Skeletal muscle tissue (tissue), 4 donors: Measurements from ENCODE around the gene DIP2C. TPM values are rescaled to one million over a fixed set of nuclear protein-coding genes. Genes with fewer than 3 reads are reported as not detected.
A peak's percentile ranks its signal among the peaks of the same experiment; 100 is the strongest.

Experiments
- H3K27ac ChIP-seq: one replicate; pipeline ENCODE4 v1.7.0; 2013; ENCODE audit warnings: mild to moderate bottlenecking, low read depth, low read length, inconsistent platforms
- H3K27me3 ChIP-seq, 3 donors: one replicate each; pipeline ENCODE4 v1.7.0; 2013; ENCODE audit warnings: low read length in 3 of 3; ENCODE audit not compliant: control insufficient read depth in 3 of 3, insufficient read depth in 3 of 3
- H3K36me3 ChIP-seq, 3 donors: one replicate each; pipeline ENCODE4 v1.7.0; 2013; ENCODE audit warnings: low read length in 3 of 3; ENCODE audit not compliant: control insufficient read depth in 3 of 3, insufficient read depth in 3 of 3
- H3K4me1 ChIP-seq, 3 donors: one replicate each; pipeline ENCODE4 v1.7.0; 2013; ENCODE audit warnings: low read length in 3 of 3, mild to moderate bottlenecking in 3 of 3; ENCODE audit not compliant: control insufficient read depth in 3 of 3, insufficient read depth in 3 of 3
- H3K4me3 ChIP-seq, 3 donors: one replicate each; pipeline ENCODE4 v1.7.0; 2013; ENCODE audit warnings: low read length in 3 of 3
- H3K9ac ChIP-seq, 3 donors: one replicate each; pipeline ENCODE4 v1.7.0; 2013; ENCODE audit warnings: low read length in 3 of 3, mild to moderate bottlenecking in 3 of 3, moderate library complexity in 2 of 3, low read depth in 1 of 3
- H3K9me3 ChIP-seq, 3 donors: one replicate each; pipeline ENCODE4 v1.7.0; 2013; ENCODE audit warnings: low read length in 3 of 3; ENCODE audit not compliant: control insufficient read depth in 3 of 3
- total RNA-seq: library from RNA; depleted of rRNA; stranded (reverse); fragments of >200 nt; gene quantifications from one replicate; pipeline ENCODE4 v1.2.3, GENCODE V29; 2014
- donor health status: Osteomylitis.

DIP2C gene
- total RNA-seq, 1 donor from 2014 or later: 18.8 TPM

DNA sequence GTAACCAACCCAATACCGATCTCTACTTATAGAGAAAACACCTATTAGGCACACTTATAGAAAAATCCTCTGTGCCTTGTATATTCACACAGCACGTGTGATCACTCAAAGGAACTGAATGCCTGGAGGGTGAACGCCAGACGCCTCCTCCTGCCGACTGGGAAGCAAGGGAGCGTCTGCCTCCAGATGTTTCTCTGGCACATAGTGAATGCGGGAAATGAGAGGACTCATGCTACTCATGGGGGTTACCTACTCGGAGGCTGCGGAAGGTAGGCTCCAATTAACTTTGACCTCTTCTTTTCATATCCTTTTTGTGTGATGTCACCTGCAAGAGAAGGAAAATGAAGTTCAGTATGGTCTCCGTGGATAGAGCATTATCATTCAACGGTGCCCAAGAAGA lies 203.3 kb downstream of the DIP2C start:
- Histone ChIP-seq H3K36me3 (peaks cover 0 to 4% (median 0%) of the 10 kb centered on the region in 3 donors), H3K9ac (no peak overlapping the region), H3K9me3 (no peaks in the 10 kb centered on the region), H3K27me3 (no peaks in the 10 kb centered on the region), H3K4me3 (no peak overlapping the region), H3K4me1 (peaks cover 52 to 74% (median 59%) of the 10 kb centered on the region in 3 donors), H3K27ac (no peak overlapping the region)

DNA sequence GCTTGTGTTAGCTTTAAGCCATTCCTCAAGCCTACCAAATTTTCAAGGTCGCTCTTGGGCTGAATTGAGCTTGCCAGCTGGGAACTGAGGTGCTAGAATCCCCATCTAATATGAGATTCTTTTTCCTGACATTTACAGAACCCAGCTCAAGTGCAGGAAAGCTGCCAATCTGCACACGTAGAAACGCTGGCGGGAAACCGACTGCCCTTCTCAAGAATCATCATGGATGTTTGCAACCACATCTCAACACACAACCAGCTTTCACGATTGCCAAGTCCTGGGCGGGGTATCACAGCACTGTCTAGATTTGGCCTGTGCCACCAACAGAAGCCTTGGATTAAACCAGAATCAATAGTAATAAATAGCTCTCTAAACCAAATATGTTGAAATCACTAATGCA lies 203.7 kb downstream of the DIP2C start:
- Histone ChIP-seq H3K9me3 (no peaks in the 10 kb centered on the region), H3K4me3 (no peak overlapping the region), H3K36me3 (peaks cover 0 to 4% (median 0%) of the 10 kb centered on the region in 3 donors), H3K27me3 (no peaks in the 10 kb centered on the region), H3K27ac (no peak overlapping the region), H3K4me1 (peaks cover 52 to 74% (median 59%) of the 10 kb centered on the region in 3 donors), H3K9ac (peak overlapping the region in 1 of 3 donors; percentile 82)

- H3K9me3 ChIP-seq: no peaks in the 10 kb centered on the region
- peak overlapping the region; percentile 71 to 72 (median 72) for H3K4me3 ChIP-seq
- peak overlapping the region; percentile 71 to 82 (median 74) for H3K9ac ChIP-seq
- H3K27me3 ChIP-seq: no peaks in the 10 kb centered on the region
- H3K36me3 ChIP-seq: peaks cover 0 to 4% (median 0%) of the 10 kb centered on the region in 3 donors
- peak overlapping the region; percentile 56 for H3K27ac ChIP-seq
- H3K4me1 ChIP-seq: peaks cover 49 to 74% (median 58%) of the 10 kb centered on the region in 3 donors
These were observed 204.4 kb downstream of the DIP2C start for GRCh38 chr10:484925-485661.

GRCh38 chr10:484441-484924 lies 205.0 kb downstream of the DIP2C start:
- Histone ChIP-seq H3K9ac (peak overlapping the region; percentile 71 to 82 (median 74)), H3K4me3 (peak overlapping the region; percentile 71 to 72 (median 72)), H3K27me3 (no peaks in the 10 kb centered on the region), H3K9me3 (no peaks in the 10 kb centered on the region), H3K27ac (peak overlapping the region; percentile 56), H3K36me3 (peaks cover 0 to 4% (median 0%) of the 10 kb centered on the region in 3 donors), H3K4me1 (peaks cover 47 to 71% (median 56%) of the 10 kb centered on the region in 3 donors)

DNA sequence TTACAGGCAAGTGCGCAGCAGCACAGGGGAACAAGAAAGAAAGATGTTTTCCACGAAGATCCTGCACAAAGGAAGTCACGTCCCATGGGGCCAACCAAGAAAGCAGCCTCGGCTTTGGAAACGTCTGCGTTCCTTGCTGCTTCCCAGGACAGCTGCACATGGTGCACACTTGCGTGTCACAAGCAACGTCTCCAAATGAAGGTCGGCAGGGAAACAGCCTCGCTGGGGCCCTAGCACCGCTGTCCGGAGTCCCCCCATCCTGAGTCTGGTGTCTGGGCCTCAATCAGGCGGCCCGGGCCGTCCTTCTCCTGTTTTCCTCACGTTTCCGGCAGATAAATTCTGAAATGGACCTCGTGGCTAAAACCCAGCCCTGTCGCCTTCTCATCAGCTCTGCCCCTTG lies 206.2 kb downstream of the DIP2C start:
- Histone ChIP-seq H3K9me3 (no peaks in the 10 kb centered on the region), H3K36me3 (peaks cover 0 to 4% (median 0%) of the 10 kb centered on the region in 3 donors), H3K4me1 (peaks cover 35 to 66% (median 46%) of the 10 kb centered on the region in 3 donors), H3K27me3 (no peaks in the 10 kb centered on the region), H3K9ac (no peak overlapping the region), H3K27ac (no peak overlapping the region), H3K4me3 (no peak overlapping the region)

GRCh38 chr10:482848-483247 lies 206.6 kb downstream of the DIP2C start:
- H3K4me1 ChIP-seq: peaks cover 35 to 66% (median 46%) of the 10 kb centered on the region in 3 donors
- peak overlapping the region; percentile 43 for H3K27ac ChIP-seq
- H3K36me3 ChIP-seq: peaks cover 0 to 4% (median 0%) of the 10 kb centered on the region in 3 donors
- no peaks in the 10 kb centered on the region for H3K9me3 ChIP-seq
- no peak overlapping the region for H3K4me3 ChIP-seq
- peak overlapping the region in 1 of 3 donors; percentile 3 for H3K9ac ChIP-seq
- no peaks in the 10 kb centered on the region for H3K27me3 ChIP-seq

DNA sequence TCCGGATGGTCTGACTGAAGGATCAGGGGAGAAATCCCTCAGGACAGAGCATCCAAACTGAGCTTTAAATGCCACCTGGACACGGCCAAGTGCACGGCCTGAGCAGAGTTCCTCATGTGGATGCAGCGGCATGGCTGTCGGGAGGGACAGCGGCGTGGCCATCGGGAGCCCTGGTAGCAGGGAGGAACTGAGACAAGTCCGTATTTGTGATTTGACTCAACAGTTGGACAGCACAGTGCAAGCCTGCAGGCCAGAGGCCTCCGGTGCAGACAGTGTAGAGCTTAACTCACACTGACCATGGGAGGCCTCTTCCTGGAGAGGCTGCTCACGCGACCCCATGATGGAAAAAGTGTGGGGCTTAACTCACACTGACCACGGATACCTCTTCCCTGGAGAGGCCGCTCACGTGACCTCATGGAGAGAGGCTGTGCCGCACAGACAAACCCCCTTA lies 207.4 kb downstream of the DIP2C start:
- Histone ChIP-seq H3K27me3 (no peaks in the 10 kb centered on the region), H3K36me3 (peaks cover 0 to 4% (median 0%) of the 10 kb centered on the region in 3 donors), H3K4me1 (peaks cover 35 to 66% (median 46%) of the 10 kb centered on the region in 3 donors), H3K9ac (peak overlapping the region in 1 of 3 donors; percentile 3), H3K27ac (peak overlapping the region; percentile 43), H3K4me3 (no peak overlapping the region), H3K9me3 (no peaks in the 10 kb centered on the region)

DNA sequence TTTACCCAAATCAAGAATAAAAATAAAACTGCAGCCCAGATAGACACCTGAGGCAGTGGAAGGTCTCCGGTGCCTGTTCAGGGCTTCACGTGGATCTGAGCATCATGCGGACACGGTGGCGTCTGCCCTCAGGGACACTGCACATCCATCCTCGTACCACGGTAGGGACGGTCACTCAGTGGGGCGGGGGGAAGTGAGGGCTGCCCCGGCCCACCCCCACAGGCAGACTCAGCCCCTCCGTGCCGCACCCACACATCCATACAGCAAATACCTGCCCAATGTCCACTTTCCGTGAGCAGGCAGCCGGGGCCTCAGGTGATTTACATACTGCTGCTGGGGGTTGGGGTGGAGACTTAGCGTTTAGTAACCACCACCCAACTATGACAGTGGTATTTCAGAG lies 207.8 kb downstream of the DIP2C start:
- Histone ChIP-seq H3K27ac (peak overlapping the region; percentile 43), H3K9me3 (no peaks in the 10 kb centered on the region), H3K36me3 (peaks cover 0 to 4% (median 0%) of the 10 kb centered on the region in 3 donors), H3K9ac (no peak overlapping the region), H3K27me3 (no peaks in the 10 kb centered on the region), H3K4me1 (peaks cover 35 to 66% (median 46%) of the 10 kb centered on the region in 3 donors), H3K4me3 (peak overlapping the region in 1 of 3 donors; percentile 6)

GRCh38 chr10:480928-481552 lies 208.4 kb downstream of the DIP2C start:
- H3K27me3 ChIP-seq: no peaks in the 10 kb centered on the region
- peaks cover 32 to 61% (median 43%) of the 10 kb centered on the region in 3 donors for H3K4me1 ChIP-seq
- H3K9me3 ChIP-seq: no peaks in the 10 kb centered on the region
- H3K9ac ChIP-seq: peak overlapping the region in 1 of 3 donors; percentile 60
- no peak overlapping the region for H3K4me3 ChIP-seq
- peaks cover 0 to 4% (median 0%) of the 10 kb centered on the region in 3 donors for H3K36me3 ChIP-seq
- H3K27ac ChIP-seq: peak overlapping the region; percentile 43
